ENCODE data around the gene C1QTNF5.

DNA sequence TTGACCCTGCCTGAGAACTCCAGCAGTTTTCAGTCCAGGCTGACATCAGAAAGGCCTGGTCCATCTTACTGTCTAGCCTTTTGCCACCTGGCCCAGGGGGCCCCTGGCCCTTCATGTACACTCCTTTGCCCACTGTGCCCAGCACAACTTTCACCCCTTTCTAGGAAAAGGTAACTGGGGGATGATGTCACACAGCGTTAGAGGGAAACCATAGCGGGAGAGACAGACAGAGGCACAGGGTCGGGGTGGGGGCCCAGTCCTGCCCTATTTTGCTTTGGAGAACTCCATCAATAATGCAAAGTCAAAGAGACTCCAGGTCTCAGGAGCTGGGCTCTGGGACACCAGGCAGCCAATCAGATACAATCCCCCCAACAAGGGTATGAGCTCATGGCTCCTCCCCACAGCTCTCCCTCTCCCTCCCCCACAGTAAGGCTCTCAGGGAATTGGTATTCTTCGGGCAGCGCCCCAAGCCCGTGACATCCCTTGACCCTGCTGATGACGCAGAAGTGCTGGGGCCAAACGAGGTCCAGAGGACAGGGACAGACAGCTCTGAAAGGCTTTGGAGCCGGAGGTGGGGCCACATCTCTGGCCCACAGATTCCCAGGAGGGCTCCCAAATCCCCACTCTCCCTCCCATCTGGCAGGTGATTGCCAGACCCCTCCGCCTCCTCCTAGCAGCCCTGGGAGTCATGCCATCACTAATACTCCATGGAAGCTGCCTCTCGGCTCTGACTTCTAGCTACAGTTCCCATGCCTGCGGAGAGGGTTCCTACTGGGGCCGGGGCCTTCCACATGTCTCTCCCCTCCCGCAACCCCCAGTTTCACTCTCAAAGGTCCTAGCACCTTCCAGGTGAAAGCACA is 34.9 kb upstream of the C1QTNF5 start:
- TF ChIP-seq, protein P1, sequence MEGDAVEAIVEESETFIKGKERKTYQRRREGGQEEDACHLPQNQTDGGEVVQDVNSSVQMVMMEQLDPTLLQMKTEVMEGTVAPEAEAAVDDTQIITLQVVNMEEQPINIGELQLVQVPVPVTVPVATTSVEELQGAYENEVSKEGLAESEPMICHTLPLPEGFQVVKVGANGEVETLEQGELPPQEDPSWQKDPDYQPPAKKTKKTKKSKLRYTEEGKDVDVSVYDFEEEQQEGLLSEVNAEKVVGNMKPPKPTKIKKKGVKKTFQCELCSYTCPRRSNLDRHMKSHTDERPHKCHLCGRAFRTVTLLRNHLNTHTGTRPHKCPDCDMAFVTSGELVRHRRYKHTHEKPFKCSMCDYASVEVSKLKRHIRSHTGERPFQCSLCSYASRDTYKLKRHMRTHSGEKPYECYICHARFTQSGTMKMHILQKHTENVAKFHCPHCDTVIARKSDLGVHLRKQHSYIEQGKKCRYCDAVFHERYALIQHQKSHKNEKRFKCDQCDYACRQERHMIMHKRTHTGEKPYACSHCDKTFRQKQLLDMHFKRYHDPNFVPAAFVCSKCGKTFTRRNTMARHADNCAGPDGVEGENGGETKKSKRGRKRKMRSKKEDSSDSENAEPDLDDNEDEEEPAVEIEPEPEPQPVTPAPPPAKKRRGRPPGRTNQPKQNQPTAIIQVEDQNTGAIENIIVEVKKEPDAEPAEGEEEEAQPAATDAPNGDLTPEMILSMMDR (IDR thresholded peaks at IDR 0.05) = no peak
- TF ChIP-seq, protein P2, sequence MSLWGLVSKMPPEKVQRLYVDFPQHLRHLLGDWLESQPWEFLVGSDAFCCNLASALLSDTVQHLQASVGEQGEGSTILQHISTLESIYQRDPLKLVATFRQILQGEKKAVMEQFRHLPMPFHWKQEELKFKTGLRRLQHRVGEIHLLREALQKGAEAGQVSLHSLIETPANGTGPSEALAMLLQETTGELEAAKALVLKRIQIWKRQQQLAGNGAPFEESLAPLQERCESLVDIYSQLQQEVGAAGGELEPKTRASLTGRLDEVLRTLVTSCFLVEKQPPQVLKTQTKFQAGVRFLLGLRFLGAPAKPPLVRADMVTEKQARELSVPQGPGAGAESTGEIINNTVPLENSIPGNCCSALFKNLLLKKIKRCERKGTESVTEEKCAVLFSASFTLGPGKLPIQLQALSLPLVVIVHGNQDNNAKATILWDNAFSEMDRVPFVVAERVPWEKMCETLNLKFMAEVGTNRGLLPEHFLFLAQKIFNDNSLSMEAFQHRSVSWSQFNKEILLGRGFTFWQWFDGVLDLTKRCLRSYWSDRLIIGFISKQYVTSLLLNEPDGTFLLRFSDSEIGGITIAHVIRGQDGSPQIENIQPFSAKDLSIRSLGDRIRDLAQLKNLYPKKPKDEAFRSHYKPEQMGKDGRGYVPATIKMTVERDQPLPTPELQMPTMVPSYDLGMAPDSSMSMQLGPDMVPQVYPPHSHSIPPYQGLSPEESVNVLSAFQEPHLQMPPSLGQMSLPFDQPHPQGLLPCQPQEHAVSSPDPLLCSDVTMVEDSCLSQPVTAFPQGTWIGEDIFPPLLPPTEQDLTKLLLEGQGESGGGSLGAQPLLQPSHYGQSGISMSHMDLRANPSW (CRISPR knock-in tag; conservative IDR thresholded peaks at IDR 0.05; ENCODE audit: low read depth) = no peak
- TF ChIP-seq JUN (CRISPR knock-in tag; IDR thresholded peaks at IDR 0.05) (no peak), TCF7 (CRISPR knock-in tag; IDR thresholded peaks at IDR 0.05; ENCODE audit: low read depth) (no peak), HMGA2 (CRISPR knock-in tag; IDR thresholded peaks at IDR 0.05) (no peak), AFF4 (CRISPR knock-in tag; IDR thresholded peaks at IDR 0.05; ENCODE audit: borderline replicate concordance) (no peak), SP1 (CRISPR knock-in tag; conservative IDR thresholded peaks at IDR 0.05) (no peak), RELA (CRISPR knock-in tag; IDR thresholded peaks at IDR 0.05; ENCODE audit: borderline replicate concordance) (no peak), ZNF281 (CRISPR knock-in tag; IDR thresholded peaks at IDR 0.05) (no peak)
- TF ChIP-seq, protein P3, sequence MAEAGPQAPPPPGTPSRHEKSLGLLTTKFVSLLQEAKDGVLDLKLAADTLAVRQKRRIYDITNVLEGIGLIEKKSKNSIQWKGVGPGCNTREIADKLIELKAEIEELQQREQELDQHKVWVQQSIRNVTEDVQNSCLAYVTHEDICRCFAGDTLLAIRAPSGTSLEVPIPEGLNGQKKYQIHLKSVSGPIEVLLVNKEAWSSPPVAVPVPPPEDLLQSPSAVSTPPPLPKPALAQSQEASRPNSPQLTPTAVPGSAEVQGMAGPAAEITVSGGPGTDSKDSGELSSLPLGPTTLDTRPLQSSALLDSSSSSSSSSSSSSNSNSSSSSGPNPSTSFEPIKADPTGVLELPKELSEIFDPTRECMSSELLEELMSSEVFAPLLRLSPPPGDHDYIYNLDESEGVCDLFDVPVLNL (CRISPR knock-in tag; IDR thresholded peaks at IDR 0.05; ENCODE audit: borderline replicate concordance, low read depth) = no peak
- TF ChIP-seq, protein P4, sequence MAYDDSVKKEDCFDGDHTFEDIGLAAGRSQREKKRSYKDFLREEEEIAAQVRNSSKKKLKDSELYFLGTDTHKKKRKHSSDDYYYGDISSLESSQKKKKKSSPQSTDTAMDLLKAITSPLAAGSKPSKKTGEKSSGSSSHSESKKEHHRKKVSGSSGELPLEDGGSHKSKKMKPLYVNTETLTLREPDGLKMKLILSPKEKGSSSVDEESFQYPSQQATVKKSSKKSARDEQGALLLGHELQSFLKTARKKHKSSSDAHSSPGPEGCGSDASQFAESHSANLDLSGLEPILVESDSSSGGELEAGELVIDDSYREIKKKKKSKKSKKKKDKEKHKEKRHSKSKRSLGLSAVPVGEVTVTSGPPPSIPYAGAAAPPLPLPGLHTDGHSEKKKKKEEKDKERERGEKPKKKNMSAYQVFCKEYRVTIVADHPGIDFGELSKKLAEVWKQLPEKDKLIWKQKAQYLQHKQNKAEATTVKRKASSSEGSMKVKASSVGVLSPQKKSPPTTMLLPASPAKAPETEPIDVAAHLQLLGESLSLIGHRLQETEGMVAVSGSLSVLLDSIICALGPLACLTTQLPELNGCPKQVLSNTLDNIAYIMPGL (CRISPR knock-in tag; IDR thresholded peaks at IDR 0.05) = no peak

Data from WTC11 (cell line).